ENCODE results near the gene ATN1. TPM values are rescaled to one million over a fixed set of nuclear protein-coding genes. Genes with fewer than 3 reads are reported as not detected.

The ATN1 gene
- total and polyA plus RNA-seq, 2 of the 4 experiments (the other 2 are of a cell fraction) = 3.4 to 58.7 TPM

GRCh38 chr12:6941267-6941666 lies 13.5 kb downstream of the ATN1 start:
- ChIA-PET CTCF (no interaction called here), POLR2A (ENCODE audit: unreplicated experiment) (no interaction called here)
- H2AFZ ChIP-seq (replicated peaks; ENCODE audit: low read length, poor library complexity) = no peak overlapping the region
- H3K9ac ChIP-seq (ENCODE audit: low read depth, low read length) = no peak overlapping the region
- peaks cover 17 to 54% of the 10 kb centered on the region in 2 experiments for H3K79me1 ChIP-seq (ENCODE audit: low read depth in 1 of 2, low read length in 2 of 2)
- 0 out of 2 replicates have a peak, but pooled peaks cover 2% of the 10 kb centered on the region for H3K9me1 ChIP-seq (ENCODE audit: insufficient read depth, low read length)
- no TSS peak for BruUV-seq (replicated peaks)
- no peak overlapping the region for H2AK5ac ChIP-seq (ENCODE audit: low read depth, low read length)
- H2BK5ac ChIP-seq (ENCODE audit: low read depth, low read length, poor library complexity, severe bottlenecking) = no peak overlapping the region
- no peaks in the 10 kb centered on the region for H3K9me3 ChIP-seq (ENCODE audit: control insufficient read depth, insufficient read depth, low read length)
- H2BK20ac ChIP-seq (ENCODE audit: low read depth, low read length) = no peak overlapping the region
- DNase-seq (no peak), ATAC-seq (ENCODE audit: low read depth) (no peak)
- no peak overlapping the region for H4K8ac ChIP-seq (ENCODE audit: low read depth in 2 of 2, low read length in 2 of 2)
- H2BK120ac ChIP-seq (ENCODE audit: low read depth, low read length) = no peak overlapping the region
- peaks cover 5% of the 10 kb centered on the region; the same call in 1 of the 2 replicates for H3K4me1 ChIP-seq (ENCODE audit: control insufficient read depth, insufficient read depth, low read length)
- H3K14ac ChIP-seq (replicated peaks; ENCODE audit: low read depth, low read length) = no peak overlapping the region
- no peaks in the 10 kb centered on the region for H3K27me3 ChIP-seq (ENCODE audit: control insufficient read depth, insufficient read depth, low read length)
- no peak overlapping the region for H4K5ac ChIP-seq (ENCODE audit: low read depth, low read length)
- 84% methylated on average over 4 of the region's 12 CpGs; no CpG with 5 or more reads in 1 of the 2 experiments for WGBS, 2 experiments (ENCODE audit: extremely low coverage in 2 of 2, insufficient read length in 1 of 2)
- H4K91ac ChIP-seq (ENCODE audit: insufficient read depth, low read depth, low read length) = no peak overlapping the region
- H2BK15ac ChIP-seq (ENCODE audit: low read depth, low read length) = no peak overlapping the region
- H3K4me2 ChIP-seq (ENCODE audit: low read depth, low read length) = no peak overlapping the region
- no peak overlapping the region for H3K18ac ChIP-seq (ENCODE audit: low read depth, low read length)
- H4K20me1 ChIP-seq (ENCODE audit: insufficient read depth, low read length) = no peaks in the 10 kb centered on the region; the same call in 1 of the 2 replicates
- H3K36me3 ChIP-seq (ENCODE audit: control insufficient read depth, insufficient read depth, low read length) = peaks cover 44% of the 10 kb centered on the region
- no peak overlapping the region for H3K4ac ChIP-seq (ENCODE audit: low read depth, low read length)
- H3K56ac ChIP-seq (ENCODE audit: extremely low read depth, insufficient read depth, low read length) = no peak overlapping the region
- in situ Hi-C loops (cut with MboI; ENCODE audit: low sequenced_read_pairs) = loop anchor here (10.0 kb wide), 1 partner anchor 174 kb away; no protein-coding TSS in a partner anchor
- H3K23ac ChIP-seq (ENCODE audit: low read depth, low read length) = no peak overlapping the region
- H2AK9ac ChIP-seq (replicated peaks; ENCODE audit: low read depth, low read length, poor library complexity) = no peak overlapping the region
- TF ChIP-seq POLR2A (IDR thresholded peaks at IDR 0.05; ENCODE audit: low read depth, low read length) (no peak), CTCF (conservative IDR thresholded peaks at IDR 0.05; ENCODE audit: low read depth, low read length) (no peak), CHD1 (IDR thresholded peaks at IDR 0.05; ENCODE audit: low read depth, low read length) (no peak), FOS (IDR thresholded peaks at IDR 0.05; ENCODE audit: low read depth, low read length) (no peak), RAD21 (IDR thresholded peaks at IDR 0.05; ENCODE audit: low read length) (no peak), MAFK (IDR thresholded peaks at IDR 0.05; ENCODE audit: low read depth, low read length) (no peak), RCOR1 (IDR thresholded peaks at IDR 0.05; ENCODE audit: insufficient replicate concordance, low read length) (no peak), SMC3 (IDR thresholded peaks at IDR 0.05; ENCODE audit: low read depth, low read length) (no peak), NFE2L2 (IDR thresholded peaks at IDR 0.05; ENCODE audit: low read depth, low read length) (no peak)
- no peak overlapping the region for H3K4me3 ChIP-seq (ENCODE audit: insufficient read depth, low read depth, low read length)
- H3K27ac ChIP-seq (ENCODE audit: insufficient read depth, low read length) = no peak overlapping the region
- intact Hi-C loops (cut with micrococcal nuclease) = no loop called here
- dilution Hi-C loops (cut with HindIII; ENCODE audit: low sequenced_read_pairs, unreplicated experiment) = no loop called here

Data from IMR-90 (cell line).